Measurements from ENCODE around the gene EIF2A.

DNA sequence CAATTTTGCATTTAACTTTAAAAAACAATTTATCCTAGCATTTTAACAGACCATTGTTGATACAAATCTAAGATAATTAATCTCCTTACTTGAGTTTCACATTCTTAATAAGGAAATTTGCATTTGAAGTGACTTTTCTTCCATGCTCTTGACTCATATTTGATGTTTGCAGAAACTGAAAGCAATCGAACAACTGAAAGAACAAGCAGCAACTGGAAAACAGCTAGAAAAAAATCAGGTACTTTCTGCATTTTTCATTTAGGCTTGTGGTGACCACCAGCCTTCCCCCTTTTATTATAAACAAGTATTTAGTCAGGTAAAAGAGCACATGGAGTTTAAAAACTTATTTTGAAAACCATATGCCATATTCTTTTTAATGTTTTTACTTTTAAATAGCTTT, 36.4 kb downstream of the EIF2A start:
- TF ChIP-seq, protein P1, sequence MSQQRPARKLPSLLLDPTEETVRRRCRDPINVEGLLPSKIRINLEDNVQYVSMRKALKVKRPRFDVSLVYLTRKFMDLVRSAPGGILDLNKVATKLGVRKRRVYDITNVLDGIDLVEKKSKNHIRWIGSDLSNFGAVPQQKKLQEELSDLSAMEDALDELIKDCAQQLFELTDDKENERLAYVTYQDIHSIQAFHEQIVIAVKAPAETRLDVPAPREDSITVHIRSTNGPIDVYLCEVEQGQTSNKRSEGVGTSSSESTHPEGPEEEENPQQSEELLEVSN (IDR thresholded peaks at IDR 0.05; ENCODE audit: borderline replicate concordance, low read depth): no peak
- TF ChIP-seq, protein P2, sequence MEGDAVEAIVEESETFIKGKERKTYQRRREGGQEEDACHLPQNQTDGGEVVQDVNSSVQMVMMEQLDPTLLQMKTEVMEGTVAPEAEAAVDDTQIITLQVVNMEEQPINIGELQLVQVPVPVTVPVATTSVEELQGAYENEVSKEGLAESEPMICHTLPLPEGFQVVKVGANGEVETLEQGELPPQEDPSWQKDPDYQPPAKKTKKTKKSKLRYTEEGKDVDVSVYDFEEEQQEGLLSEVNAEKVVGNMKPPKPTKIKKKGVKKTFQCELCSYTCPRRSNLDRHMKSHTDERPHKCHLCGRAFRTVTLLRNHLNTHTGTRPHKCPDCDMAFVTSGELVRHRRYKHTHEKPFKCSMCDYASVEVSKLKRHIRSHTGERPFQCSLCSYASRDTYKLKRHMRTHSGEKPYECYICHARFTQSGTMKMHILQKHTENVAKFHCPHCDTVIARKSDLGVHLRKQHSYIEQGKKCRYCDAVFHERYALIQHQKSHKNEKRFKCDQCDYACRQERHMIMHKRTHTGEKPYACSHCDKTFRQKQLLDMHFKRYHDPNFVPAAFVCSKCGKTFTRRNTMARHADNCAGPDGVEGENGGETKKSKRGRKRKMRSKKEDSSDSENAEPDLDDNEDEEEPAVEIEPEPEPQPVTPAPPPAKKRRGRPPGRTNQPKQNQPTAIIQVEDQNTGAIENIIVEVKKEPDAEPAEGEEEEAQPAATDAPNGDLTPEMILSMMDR (IDR thresholded peaks at IDR 0.05): no peak
- TF ChIP-seq EHF (CRISPR knock-in tag; IDR thresholded peaks at IDR 0.05): no peak
- TF ChIP-seq RCOR1 (IDR thresholded peaks at IDR 0.05; ENCODE audit: low read depth, low read length): no peak
- no peak for TF ChIP-seq MAZ (IDR thresholded peaks at IDR 0.05; ENCODE audit: borderline replicate concordance, low read depth, low read length)
- TF ChIP-seq, protein P3, sequence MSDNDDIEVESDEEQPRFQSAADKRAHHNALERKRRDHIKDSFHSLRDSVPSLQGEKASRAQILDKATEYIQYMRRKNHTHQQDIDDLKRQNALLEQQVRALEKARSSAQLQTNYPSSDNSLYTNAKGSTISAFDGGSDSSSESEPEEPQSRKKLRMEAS (IDR thresholded peaks at IDR 0.05): no peak
- no peak for TF ChIP-seq POLR2A (IDR thresholded peaks at IDR 0.05; ENCODE audit: low read length)
- TF ChIP-seq, protein P4, sequence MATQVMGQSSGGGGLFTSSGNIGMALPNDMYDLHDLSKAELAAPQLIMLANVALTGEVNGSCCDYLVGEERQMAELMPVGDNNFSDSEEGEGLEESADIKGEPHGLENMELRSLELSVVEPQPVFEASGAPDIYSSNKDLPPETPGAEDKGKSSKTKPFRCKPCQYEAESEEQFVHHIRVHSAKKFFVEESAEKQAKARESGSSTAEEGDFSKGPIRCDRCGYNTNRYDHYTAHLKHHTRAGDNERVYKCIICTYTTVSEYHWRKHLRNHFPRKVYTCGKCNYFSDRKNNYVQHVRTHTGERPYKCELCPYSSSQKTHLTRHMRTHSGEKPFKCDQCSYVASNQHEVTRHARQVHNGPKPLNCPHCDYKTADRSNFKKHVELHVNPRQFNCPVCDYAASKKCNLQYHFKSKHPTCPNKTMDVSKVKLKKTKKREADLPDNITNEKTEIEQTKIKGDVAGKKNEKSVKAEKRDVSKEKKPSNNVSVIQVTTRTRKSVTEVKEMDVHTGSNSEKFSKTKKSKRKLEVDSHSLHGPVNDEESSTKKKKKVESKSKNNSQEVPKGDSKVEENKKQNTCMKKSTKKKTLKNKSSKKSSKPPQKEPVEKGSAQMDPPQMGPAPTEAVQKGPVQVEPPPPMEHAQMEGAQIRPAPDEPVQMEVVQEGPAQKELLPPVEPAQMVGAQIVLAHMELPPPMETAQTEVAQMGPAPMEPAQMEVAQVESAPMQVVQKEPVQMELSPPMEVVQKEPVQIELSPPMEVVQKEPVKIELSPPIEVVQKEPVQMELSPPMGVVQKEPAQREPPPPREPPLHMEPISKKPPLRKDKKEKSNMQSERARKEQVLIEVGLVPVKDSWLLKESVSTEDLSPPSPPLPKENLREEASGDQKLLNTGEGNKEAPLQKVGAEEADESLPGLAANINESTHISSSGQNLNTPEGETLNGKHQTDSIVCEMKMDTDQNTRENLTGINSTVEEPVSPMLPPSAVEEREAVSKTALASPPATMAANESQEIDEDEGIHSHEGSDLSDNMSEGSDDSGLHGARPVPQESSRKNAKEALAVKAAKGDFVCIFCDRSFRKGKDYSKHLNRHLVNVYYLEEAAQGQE (IDR thresholded peaks at IDR 0.05): no peak
- TF ChIP-seq EP300 (IDR thresholded peaks at IDR 0.05): no peak
- no peak for TF ChIP-seq CBX8 (IDR thresholded peaks at IDR 0.05)
- no peak for TF ChIP-seq JUN (IDR thresholded peaks at IDR 0.05)
